Measurements from ENCODE around the gene SEZ6L2.
"Not testable (repeated sequence)": the region's sequence is repeated elsewhere in the genome, so short reads cannot be mapped to it uniquely, and the experiment has no call there.

DNA sequence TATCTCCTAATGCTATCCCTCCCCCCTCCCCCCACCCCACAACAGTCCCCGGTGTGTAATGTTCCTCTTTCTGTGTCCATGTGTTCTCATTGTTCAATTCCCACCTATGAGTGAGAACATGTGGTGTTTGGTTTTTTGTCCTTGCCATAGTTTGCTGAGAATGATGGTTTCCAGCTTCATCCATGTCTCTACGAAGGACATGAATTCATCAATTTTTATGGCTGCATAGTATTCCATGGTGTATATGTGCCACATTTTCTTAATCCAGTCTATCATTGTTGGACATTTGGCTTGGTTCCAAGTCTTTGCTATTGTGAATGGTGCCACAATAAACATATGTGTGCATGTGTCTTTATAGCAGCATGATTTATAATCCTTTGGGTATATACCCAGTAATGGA, 32.4 kb upstream of the SEZ6L2 start:
- TF ChIP-seq, protein P1, sequence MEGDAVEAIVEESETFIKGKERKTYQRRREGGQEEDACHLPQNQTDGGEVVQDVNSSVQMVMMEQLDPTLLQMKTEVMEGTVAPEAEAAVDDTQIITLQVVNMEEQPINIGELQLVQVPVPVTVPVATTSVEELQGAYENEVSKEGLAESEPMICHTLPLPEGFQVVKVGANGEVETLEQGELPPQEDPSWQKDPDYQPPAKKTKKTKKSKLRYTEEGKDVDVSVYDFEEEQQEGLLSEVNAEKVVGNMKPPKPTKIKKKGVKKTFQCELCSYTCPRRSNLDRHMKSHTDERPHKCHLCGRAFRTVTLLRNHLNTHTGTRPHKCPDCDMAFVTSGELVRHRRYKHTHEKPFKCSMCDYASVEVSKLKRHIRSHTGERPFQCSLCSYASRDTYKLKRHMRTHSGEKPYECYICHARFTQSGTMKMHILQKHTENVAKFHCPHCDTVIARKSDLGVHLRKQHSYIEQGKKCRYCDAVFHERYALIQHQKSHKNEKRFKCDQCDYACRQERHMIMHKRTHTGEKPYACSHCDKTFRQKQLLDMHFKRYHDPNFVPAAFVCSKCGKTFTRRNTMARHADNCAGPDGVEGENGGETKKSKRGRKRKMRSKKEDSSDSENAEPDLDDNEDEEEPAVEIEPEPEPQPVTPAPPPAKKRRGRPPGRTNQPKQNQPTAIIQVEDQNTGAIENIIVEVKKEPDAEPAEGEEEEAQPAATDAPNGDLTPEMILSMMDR (IDR thresholded peaks at IDR 0.05): not testable (repeated sequence)
- not testable (repeated sequence) for TF ChIP-seq POLR2AphosphoS5 (IDR thresholded peaks at IDR 0.05; ENCODE audit: low read depth, low read length); TCF7L2 (IDR thresholded peaks at IDR 0.05; ENCODE audit: low read depth, low read length); SIN3A (IDR thresholded peaks at IDR 0.05; ENCODE audit: borderline replicate concordance, insufficient read depth, low read depth, low read length)
- TF ChIP-seq, protein P2, sequence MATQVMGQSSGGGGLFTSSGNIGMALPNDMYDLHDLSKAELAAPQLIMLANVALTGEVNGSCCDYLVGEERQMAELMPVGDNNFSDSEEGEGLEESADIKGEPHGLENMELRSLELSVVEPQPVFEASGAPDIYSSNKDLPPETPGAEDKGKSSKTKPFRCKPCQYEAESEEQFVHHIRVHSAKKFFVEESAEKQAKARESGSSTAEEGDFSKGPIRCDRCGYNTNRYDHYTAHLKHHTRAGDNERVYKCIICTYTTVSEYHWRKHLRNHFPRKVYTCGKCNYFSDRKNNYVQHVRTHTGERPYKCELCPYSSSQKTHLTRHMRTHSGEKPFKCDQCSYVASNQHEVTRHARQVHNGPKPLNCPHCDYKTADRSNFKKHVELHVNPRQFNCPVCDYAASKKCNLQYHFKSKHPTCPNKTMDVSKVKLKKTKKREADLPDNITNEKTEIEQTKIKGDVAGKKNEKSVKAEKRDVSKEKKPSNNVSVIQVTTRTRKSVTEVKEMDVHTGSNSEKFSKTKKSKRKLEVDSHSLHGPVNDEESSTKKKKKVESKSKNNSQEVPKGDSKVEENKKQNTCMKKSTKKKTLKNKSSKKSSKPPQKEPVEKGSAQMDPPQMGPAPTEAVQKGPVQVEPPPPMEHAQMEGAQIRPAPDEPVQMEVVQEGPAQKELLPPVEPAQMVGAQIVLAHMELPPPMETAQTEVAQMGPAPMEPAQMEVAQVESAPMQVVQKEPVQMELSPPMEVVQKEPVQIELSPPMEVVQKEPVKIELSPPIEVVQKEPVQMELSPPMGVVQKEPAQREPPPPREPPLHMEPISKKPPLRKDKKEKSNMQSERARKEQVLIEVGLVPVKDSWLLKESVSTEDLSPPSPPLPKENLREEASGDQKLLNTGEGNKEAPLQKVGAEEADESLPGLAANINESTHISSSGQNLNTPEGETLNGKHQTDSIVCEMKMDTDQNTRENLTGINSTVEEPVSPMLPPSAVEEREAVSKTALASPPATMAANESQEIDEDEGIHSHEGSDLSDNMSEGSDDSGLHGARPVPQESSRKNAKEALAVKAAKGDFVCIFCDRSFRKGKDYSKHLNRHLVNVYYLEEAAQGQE (IDR thresholded peaks at IDR 0.05; ENCODE audit: insufficient read depth in 1 of 2, low read depth in 2 of 2, low read length in 1 of 2): not testable (repeated sequence)
